Liver (tissue), 9 donors: ENCODE results near the gene MAGEC1. TPM values are rescaled to one million over a fixed set of nuclear protein-coding genes. Genes with fewer than 3 reads are reported as not detected.

Experiments used
- DNase-seq: peaks from one replicate; pipeline ENCODE4 v3.0.0-alpha.2; 2017; ENCODE audit warnings: low spot score
- H3K27ac ChIP-seq, 2 donors: one replicate each; pipeline ENCODE4 v1.7.0; 2013; ENCODE audit warnings: inconsistent platforms in 2 of 2, low read length in 2 of 2, control low read depth in 1 of 2, low read depth in 1 of 2, mild to moderate bottlenecking in 1 of 2
- H3K27me3 ChIP-seq, 4 donors: one replicate each; pipeline versions ENCODE4 v1.6.1 to v1.7.0; 2013; ENCODE audit warnings: low read length in 3 of 4, inconsistent platforms in 1 of 4, mild to moderate bottlenecking in 1 of 4, moderate library complexity in 1 of 4; ENCODE audit not compliant: control insufficient read depth in 4 of 4, insufficient read depth in 4 of 4
- H3K36me3 ChIP-seq, 4 donors: one replicate each; pipeline versions ENCODE4 v1.6.1 to v1.7.0; 2013; ENCODE audit warnings: low read length in 3 of 4, mild to moderate bottlenecking in 3 of 4, low read depth in 1 of 4, moderate library complexity in 1 of 4; ENCODE audit not compliant: control insufficient read depth in 4 of 4, insufficient read depth in 3 of 4
- H3K4me1 ChIP-seq, 4 donors: one replicate each; pipeline versions ENCODE4 v1.6.1 to v1.7.0; 2013; ENCODE audit warnings: low read length in 3 of 4, mild to moderate bottlenecking in 3 of 4, moderate library complexity in 1 of 4; ENCODE audit not compliant: control insufficient read depth in 4 of 4, insufficient read depth in 4 of 4
- H3K4me3 ChIP-seq, 3 donors: one replicate each; pipeline versions ENCODE4 v1.6.1 to v1.7.0; 2013; ENCODE audit warnings: low read length in 3 of 3, control low read depth in 1 of 3, low read depth in 1 of 3, mild to moderate bottlenecking in 1 of 3
- H3K9ac ChIP-seq, 2 donors: one replicate each; pipeline ENCODE4 v1.7.0; 2013; ENCODE audit warnings: low read length in 2 of 2, mild to moderate bottlenecking in 2 of 2, moderate library complexity in 2 of 2, control low read depth in 1 of 2, low read depth in 1 of 2
- H3K9me3 ChIP-seq, 4 donors: one replicate each; pipeline versions ENCODE4 v1.6.1 to v1.7.0; 2013; ENCODE audit warnings: low read length in 3 of 4; ENCODE audit not compliant: control insufficient read depth in 4 of 4
- EGR1 ChIP-seq, 2 donors: IDR thresholded peaks; 2 replicates each; pipeline ENCODE4 v1.6.1; 2016 to 2018; ENCODE audit warnings: antibody characterized with exemption in 2 of 2, low read depth in 2 of 2
- FOXA1 ChIP-seq: IDR thresholded peaks from 2 replicates; pipeline ENCODE4 v1.6.1; 2016; ENCODE audit warnings: antibody characterized with exemption
- FOXA2 ChIP-seq: IDR thresholded peaks from 2 replicates; pipeline ENCODE4 v1.6.1; 2016; ENCODE audit warnings: antibody characterized with exemption
- GABPA ChIP-seq, 2 donors: IDR thresholded peaks in 1 of 2; conservative IDR thresholded peaks in 1 of 2; 2 replicates each; pipeline ENCODE4 v1.6.1; 2016; ENCODE audit warnings: antibody characterized with exemption in 2 of 2, mild to moderate bottlenecking in 1 of 2, moderate library complexity in 1 of 2
- HNF4A ChIP-seq, 2 donors: conservative IDR thresholded peaks; 2 replicates each; pipeline ENCODE4 v1.6.1; 2016; ENCODE audit warnings: antibody characterized with exemption in 2 of 2, mild to moderate bottlenecking in 2 of 2
- HNF4G ChIP-seq: IDR thresholded peaks from 2 replicates; pipeline ENCODE4 v1.6.1; 2016; ENCODE audit warnings: antibody characterized with exemption
- JUND ChIP-seq, 2 donors: IDR thresholded peaks; 2 replicates each; pipeline ENCODE4 v1.6.1; 2016; ENCODE audit warnings: antibody characterized with exemption in 2 of 2
- NR2F2 ChIP-seq: IDR thresholded peaks from 2 replicates; pipeline ENCODE4 v1.6.1; 2016; ENCODE audit warnings: antibody characterized with exemption
- RAD21 ChIP-seq, 2 donors: IDR thresholded peaks; 2 replicates each; pipeline ENCODE4 v1.6.1; 2016; ENCODE audit warnings: antibody characterized with exemption in 2 of 2, mild to moderate bottlenecking in 2 of 2
- RXRA ChIP-seq, 2 donors: IDR thresholded peaks; 2 replicates each; pipeline ENCODE4 v1.6.1; 2017 to 2018; ENCODE audit warnings: antibody characterized with exemption in 2 of 2, mild to moderate bottlenecking in 1 of 2
- SP1 ChIP-seq: IDR thresholded peaks from 2 replicates; pipeline ENCODE4 v1.6.1; 2018; ENCODE audit warnings: antibody characterized with exemption, mild to moderate bottlenecking
- TAF1 ChIP-seq: conservative IDR thresholded peaks from 2 replicates; pipeline ENCODE4 v1.6.1; 2016; ENCODE audit warnings: antibody characterized with exemption, mild to moderate bottlenecking
- YY1 ChIP-seq: IDR thresholded peaks from 2 replicates; pipeline ENCODE4 v1.6.1; 2016; ENCODE audit warnings: antibody characterized with exemption, mild to moderate bottlenecking
- WGBS: extraction: QIAGEN DNeasy Blood & Tissue Kit; methylation state at CpG from one replicate; pipeline ENCODE4 v1.1.7; 2013; 5-methylcytosine and 5-hydroxymethylcytosine counted together
- polyA plus RNA-seq, 2 donors: library from polyadenylated mRNA; stranded (reverse) in 1 of 2; unstranded in 1 of 2; fragments of 200-250 nt in 1 of 2; fragments of >200 nt in 1 of 2; fragmentation: Nextera tagmentation in 1 of 2; extraction: Ambion mirVana in 1 of 2; gene quantifications; one replicate each; pipeline versions ENCODE4 v1.2.1 to v1.2.3, GENCODE V29; 2013 to 2015
- total RNA-seq, 2 donors: library from RNA; depleted of rRNA; stranded (reverse); fragments of >200 nt; gene quantifications; one replicate each; pipeline ENCODE4 v1.2.3, GENCODE V29; 2014
- TF ChIP-seq, protein P1 (sequence below): fragments of 150-350 bp; IDR thresholded peaks from 2 replicates; pipeline ENCODE4 v1.5.1; 2017; ENCODE audit warnings: improper control_type of control experiment, low read depth, low read length; ENCODE audit not compliant: missing input control
- TF ChIP-seq, protein P2 (sequence below): IDR thresholded peaks from 2 replicates; pipeline ENCODE4 v1.6.1; 2016; ENCODE audit warnings: antibody characterized with exemption
- TF ChIP-seq, protein P3 (sequence below): IDR thresholded peaks from 2 replicates; pipeline ENCODE4 v1.6.1; 2016; ENCODE audit warnings: antibody characterized with exemption
- TF ChIP-seq, protein P4 (sequence below): IDR thresholded peaks from 2 replicates; pipeline ENCODE4 v1.6.1; 2016; ENCODE audit warnings: antibody characterized with exemption, mild to moderate bottlenecking
- donor health status: healthy.
- donor health status: healthy.
- donor health status: healthy.
- donor health status: healthy.
- donor health status: healthy.

The MAGEC1 gene, protein sequence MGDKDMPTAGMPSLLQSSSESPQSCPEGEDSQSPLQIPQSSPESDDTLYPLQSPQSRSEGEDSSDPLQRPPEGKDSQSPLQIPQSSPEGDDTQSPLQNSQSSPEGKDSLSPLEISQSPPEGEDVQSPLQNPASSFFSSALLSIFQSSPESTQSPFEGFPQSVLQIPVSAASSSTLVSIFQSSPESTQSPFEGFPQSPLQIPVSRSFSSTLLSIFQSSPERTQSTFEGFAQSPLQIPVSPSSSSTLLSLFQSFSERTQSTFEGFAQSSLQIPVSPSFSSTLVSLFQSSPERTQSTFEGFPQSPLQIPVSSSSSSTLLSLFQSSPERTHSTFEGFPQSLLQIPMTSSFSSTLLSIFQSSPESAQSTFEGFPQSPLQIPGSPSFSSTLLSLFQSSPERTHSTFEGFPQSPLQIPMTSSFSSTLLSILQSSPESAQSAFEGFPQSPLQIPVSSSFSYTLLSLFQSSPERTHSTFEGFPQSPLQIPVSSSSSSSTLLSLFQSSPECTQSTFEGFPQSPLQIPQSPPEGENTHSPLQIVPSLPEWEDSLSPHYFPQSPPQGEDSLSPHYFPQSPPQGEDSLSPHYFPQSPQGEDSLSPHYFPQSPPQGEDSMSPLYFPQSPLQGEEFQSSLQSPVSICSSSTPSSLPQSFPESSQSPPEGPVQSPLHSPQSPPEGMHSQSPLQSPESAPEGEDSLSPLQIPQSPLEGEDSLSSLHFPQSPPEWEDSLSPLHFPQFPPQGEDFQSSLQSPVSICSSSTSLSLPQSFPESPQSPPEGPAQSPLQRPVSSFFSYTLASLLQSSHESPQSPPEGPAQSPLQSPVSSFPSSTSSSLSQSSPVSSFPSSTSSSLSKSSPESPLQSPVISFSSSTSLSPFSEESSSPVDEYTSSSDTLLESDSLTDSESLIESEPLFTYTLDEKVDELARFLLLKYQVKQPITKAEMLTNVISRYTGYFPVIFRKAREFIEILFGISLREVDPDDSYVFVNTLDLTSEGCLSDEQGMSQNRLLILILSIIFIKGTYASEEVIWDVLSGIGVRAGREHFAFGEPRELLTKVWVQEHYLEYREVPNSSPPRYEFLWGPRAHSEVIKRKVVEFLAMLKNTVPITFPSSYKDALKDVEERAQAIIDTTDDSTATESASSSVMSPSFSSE
- total RNA-seq (not detected), polyA plus RNA-seq (not detected)

DNA sequence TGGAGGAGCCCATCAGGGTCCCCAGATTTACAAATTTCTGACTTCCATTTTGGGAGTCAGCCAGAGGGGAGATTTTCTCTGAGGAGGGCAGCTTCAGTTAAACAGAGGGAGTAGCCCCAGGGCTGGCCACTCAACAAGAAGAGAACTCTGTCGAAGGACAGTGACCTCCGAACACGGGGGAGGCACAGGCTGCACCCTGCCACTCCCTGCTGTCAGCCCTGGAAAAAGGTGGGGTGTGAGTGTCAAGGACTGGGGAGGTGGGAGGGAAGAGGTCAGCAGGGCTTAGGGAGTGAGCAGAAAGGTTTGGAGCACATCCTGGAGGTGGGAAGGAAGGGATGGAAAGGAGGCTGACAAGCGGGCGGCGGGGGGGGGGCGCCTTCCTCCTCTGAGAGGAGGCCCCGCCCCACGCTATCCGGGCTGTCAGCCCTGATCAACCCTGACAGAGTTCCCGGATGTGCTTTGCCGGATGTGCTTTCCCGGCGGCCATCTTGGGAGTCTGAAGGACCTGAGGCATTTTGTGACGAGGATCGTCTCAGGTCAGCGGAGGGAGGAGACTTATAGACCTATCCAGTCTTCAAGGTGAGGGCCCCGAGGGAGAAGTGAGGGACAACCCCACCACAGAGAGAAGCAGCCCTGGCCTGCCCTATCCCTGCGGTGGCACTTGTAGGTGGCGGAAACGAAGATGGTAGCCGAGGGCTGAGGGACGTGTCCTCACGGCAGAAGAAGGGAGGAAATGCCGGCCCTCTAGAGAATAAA lies at the start of gene MAGEC1:
MAGEC1 (plus strand) TSS at position 495 of the 756 bp plus-strand sequence. CDS start 1,179 bp downstream, outside the sequence.
- DNase-seq: no peak
- Histone ChIP-seq H3K4me3 (no peak within 1 kb of the TSS), H3K27me3 (peaks cover 0 to 4% (median 0%) of the 10 kb centered on the region in 4 donors), H3K9ac (no peak within 1 kb of the TSS), H3K36me3 (no peaks in the 10 kb centered on the region), H3K27ac (no peak within 1 kb of the TSS), H3K9me3 (peaks cover 0 to 10% (median 3%) of the 10 kb centered on the region in 4 donors), H3K4me1 (no peaks in the 10 kb centered on the region)
- TF ChIP-seq SP1 (no peak), RXRA (IDR thresholded peaks at IDR 0.05) (no peak), JUND (IDR thresholded peaks at IDR 0.05) (no peak), HNF4A (conservative IDR thresholded peaks at IDR 0.05) (no peak), TAF1 (no peak), FOXA1 (no peak), FOXA2 (no peak), GABPA (IDR thresholded peaks at IDR 0.05 in 1 of 2, conservative IDR thresholded peaks at IDR 0.05 in 1 of 2) (no peak), EGR1 (IDR thresholded peaks at IDR 0.05; ENCODE audit: low read depth in 2 of 2) (no peak), YY1 (no peak), RAD21 (IDR thresholded peaks at IDR 0.05) (no peak), NR2F2 (no peak), HNF4G (no peak)
- TF ChIP-seq, protein P1, sequence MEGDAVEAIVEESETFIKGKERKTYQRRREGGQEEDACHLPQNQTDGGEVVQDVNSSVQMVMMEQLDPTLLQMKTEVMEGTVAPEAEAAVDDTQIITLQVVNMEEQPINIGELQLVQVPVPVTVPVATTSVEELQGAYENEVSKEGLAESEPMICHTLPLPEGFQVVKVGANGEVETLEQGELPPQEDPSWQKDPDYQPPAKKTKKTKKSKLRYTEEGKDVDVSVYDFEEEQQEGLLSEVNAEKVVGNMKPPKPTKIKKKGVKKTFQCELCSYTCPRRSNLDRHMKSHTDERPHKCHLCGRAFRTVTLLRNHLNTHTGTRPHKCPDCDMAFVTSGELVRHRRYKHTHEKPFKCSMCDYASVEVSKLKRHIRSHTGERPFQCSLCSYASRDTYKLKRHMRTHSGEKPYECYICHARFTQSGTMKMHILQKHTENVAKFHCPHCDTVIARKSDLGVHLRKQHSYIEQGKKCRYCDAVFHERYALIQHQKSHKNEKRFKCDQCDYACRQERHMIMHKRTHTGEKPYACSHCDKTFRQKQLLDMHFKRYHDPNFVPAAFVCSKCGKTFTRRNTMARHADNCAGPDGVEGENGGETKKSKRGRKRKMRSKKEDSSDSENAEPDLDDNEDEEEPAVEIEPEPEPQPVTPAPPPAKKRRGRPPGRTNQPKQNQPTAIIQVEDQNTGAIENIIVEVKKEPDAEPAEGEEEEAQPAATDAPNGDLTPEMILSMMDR: no peak
- TF ChIP-seq, protein P2, sequence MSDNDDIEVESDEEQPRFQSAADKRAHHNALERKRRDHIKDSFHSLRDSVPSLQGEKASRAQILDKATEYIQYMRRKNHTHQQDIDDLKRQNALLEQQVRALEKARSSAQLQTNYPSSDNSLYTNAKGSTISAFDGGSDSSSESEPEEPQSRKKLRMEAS: no peak
- TF ChIP-seq, protein P3, sequence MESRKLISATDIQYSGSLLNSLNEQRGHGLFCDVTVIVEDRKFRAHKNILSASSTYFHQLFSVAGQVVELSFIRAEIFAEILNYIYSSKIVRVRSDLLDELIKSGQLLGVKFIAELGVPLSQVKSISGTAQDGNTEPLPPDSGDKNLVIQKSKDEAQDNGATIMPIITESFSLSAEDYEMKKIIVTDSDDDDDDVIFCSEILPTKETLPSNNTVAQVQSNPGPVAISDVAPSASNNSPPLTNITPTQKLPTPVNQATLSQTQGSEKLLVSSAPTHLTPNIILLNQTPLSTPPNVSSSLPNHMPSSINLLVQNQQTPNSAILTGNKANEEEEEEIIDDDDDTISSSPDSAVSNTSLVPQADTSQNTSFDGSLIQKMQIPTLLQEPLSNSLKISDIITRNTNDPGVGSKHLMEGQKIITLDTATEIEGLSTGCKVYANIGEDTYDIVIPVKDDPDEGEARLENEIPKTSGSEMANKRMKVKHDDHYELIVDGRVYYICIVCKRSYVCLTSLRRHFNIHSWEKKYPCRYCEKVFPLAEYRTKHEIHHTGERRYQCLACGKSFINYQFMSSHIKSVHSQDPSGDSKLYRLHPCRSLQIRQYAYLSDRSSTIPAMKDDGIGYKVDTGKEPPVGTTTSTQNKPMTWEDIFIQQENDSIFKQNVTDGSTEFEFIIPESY: no peak
- TF ChIP-seq, protein P4, sequence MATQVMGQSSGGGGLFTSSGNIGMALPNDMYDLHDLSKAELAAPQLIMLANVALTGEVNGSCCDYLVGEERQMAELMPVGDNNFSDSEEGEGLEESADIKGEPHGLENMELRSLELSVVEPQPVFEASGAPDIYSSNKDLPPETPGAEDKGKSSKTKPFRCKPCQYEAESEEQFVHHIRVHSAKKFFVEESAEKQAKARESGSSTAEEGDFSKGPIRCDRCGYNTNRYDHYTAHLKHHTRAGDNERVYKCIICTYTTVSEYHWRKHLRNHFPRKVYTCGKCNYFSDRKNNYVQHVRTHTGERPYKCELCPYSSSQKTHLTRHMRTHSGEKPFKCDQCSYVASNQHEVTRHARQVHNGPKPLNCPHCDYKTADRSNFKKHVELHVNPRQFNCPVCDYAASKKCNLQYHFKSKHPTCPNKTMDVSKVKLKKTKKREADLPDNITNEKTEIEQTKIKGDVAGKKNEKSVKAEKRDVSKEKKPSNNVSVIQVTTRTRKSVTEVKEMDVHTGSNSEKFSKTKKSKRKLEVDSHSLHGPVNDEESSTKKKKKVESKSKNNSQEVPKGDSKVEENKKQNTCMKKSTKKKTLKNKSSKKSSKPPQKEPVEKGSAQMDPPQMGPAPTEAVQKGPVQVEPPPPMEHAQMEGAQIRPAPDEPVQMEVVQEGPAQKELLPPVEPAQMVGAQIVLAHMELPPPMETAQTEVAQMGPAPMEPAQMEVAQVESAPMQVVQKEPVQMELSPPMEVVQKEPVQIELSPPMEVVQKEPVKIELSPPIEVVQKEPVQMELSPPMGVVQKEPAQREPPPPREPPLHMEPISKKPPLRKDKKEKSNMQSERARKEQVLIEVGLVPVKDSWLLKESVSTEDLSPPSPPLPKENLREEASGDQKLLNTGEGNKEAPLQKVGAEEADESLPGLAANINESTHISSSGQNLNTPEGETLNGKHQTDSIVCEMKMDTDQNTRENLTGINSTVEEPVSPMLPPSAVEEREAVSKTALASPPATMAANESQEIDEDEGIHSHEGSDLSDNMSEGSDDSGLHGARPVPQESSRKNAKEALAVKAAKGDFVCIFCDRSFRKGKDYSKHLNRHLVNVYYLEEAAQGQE: no peak
- WGBS: 87% methylated on average over 25 of the region's 25 CpGs
